SK-N-SH (cell line): ENCODE measurements around the gene TMEM127. TPM values are rescaled to one million over a fixed set of nuclear protein-coding genes. Genes with fewer than 3 reads are reported as not detected.
A peak's percentile ranks its signal among the peaks of the same experiment; 100 is the strongest.

Experiments used
- CTCF ChIA-PET: fragments of 300-600, 350-600 bp; formaldehyde crosslinking; extraction: SDS; loops from one replicate; lab custom pipeline; 2021; lab: Yijun Ruan, JAX
- POLR2A ChIA-PET: fragments of 350-600 bp; sonication (Branson Sonifier 250); formaldehyde crosslinking; extraction: SDS; loops from one replicate; lab custom pipeline; 2020; ENCODE audit warnings: antibody characterized with exemption, inconsistent platforms; lab: Yijun Ruan, JAX
- DNase-seq: peaks from one replicate; pipeline ENCODE4 v3.0.0; 2012
- H2AFZ ChIP-seq: fragments of 200-600 bp; sonication (generic); 2 replicates; pipeline ENCODE4 v1.8.1; 2016; ENCODE audit warnings: antibody characterized with exemption, mild to moderate bottlenecking, low read depth
- H3F3A ChIP-seq: fragments of 200-600 bp; sonication (generic); replicated peaks from 2 replicates; pipeline ENCODE3; 2016; ENCODE audit warnings: antibody characterized with exemption, mild to moderate bottlenecking; ENCODE audit not compliant: insufficient read depth
- H3K27ac ChIP-seq, 2 experiments: fragments of 200-500 bp in 1 of 2; fragments of 200-600 bp in 1 of 2; sonication (Bioruptor generic) in 1 of 2; sonication (generic), shearing (Covaris generic) in 1 of 2; 2 replicates each; pipeline versions ENCODE4 v1.5.1 to v1.6.1; 2014 to 2016; ENCODE audit warnings: low read depth in 2 of 2, inconsistent platforms in 1 of 2, low read length in 1 of 2, mild to moderate bottlenecking in 1 of 2, mixed read lengths in 1 of 2
- H3K27me3 ChIP-seq: fragments of 200-600 bp; sonication (generic), shearing (Covaris generic); 2 replicates; pipeline ENCODE4 v1.6.1; 2016; ENCODE audit warnings: mixed run types; ENCODE audit not compliant: insufficient read depth
- H3K36me3 ChIP-seq, 2 experiments: fragments of 200-500 bp in 1 of 2; fragments of 200-600 bp in 1 of 2; sonication (Bioruptor generic) in 1 of 2; sonication (generic) in 1 of 2; replicated peaks in 1 of 2; 2 replicates each; pipeline versions ENCODE3 to v1.5.1; 2014 to 2016; ENCODE audit warnings: low read length in 1 of 2, mild to moderate bottlenecking in 1 of 2; ENCODE audit not compliant: insufficient read depth in 2 of 2, control insufficient read depth in 1 of 2
- H3K4me1 ChIP-seq, 2 experiments: fragments of 200-500 bp in 1 of 2; fragments of 200-600 bp in 1 of 2; sonication (Bioruptor generic) in 1 of 2; sonication (generic), shearing (Covaris generic) in 1 of 2; 2 replicates each; pipeline versions ENCODE4 v1.5.1 to v1.6.1; 2014 to 2016; ENCODE audit warnings: low read depth in 1 of 2, low read length in 1 of 2, mixed run types in 1 of 2; ENCODE audit not compliant: insufficient read depth in 2 of 2, control insufficient read depth in 1 of 2
- H3K4me2 ChIP-seq: fragments of 200-600 bp; sonication (generic), shearing (Covaris generic); 2 replicates; pipeline ENCODE4 v1.6.1; 2017; ENCODE audit warnings: mixed run types
- H3K4me3 ChIP-seq, 2 experiments: fragments of 200-500 bp in 1 of 2; fragments of 200-600 bp in 1 of 2; sonication (Bioruptor generic) in 1 of 2; sonication (generic), shearing (Covaris generic) in 1 of 2; 2 replicates each; pipeline versions ENCODE4 v1.5.1 to v1.8.1; 2014 to 2016; ENCODE audit warnings: low read depth in 2 of 2, inconsistent platforms in 1 of 2, low read length in 1 of 2, mild to moderate bottlenecking in 1 of 2, mixed read lengths in 1 of 2, moderate library complexity in 1 of 2
- H3K79me2 ChIP-seq: fragments of 200-600 bp; sonication (generic); 2 replicates; pipeline ENCODE4 v1.8.1; 2017; ENCODE audit warnings: mild to moderate bottlenecking; ENCODE audit not compliant: insufficient read depth
- H3K9ac ChIP-seq: fragments of 200-600 bp; sonication (generic); 2 replicates; pipeline ENCODE4 v1.6.1; 2017; ENCODE audit warnings: mixed run types
- H3K9me2 ChIP-seq: fragments of 200-600 bp; sonication (generic); 2 replicates; pipeline ENCODE4 v1.6.1; 2017; ENCODE audit warnings: mixed run types
- H3K9me3 ChIP-seq: fragments of 200-600 bp; sonication (generic); 2 replicates; pipeline ENCODE4 v1.6.1; 2017; ENCODE audit warnings: mixed run types, mild to moderate bottlenecking, moderate library complexity
- H4K20me1 ChIP-seq: fragments of 200-600 bp; sonication (generic); 2 replicates; pipeline ENCODE4 v1.6.1; 2017; ENCODE audit warnings: mild to moderate bottlenecking, mixed run types; ENCODE audit not compliant: insufficient read depth
- CTCF ChIP-seq: fragments of 200-600 bp; sonication (generic); IDR thresholded peaks from 2 replicates; pipeline ENCODE4 v1.6.1; 2017; ENCODE audit warnings: antibody characterized with exemption, mild to moderate bottlenecking, moderate library complexity
- ELF1 ChIP-seq: IDR thresholded peaks from 2 replicates; pipeline ENCODE4 v1.4.0; 2012
- FOSL2 ChIP-seq: IDR thresholded peaks from 2 replicates; pipeline ENCODE4 v1.4.0; 2012; ENCODE audit warnings: low read depth, mild to moderate bottlenecking, moderate library complexity, borderline replicate concordance
- FOXM1 ChIP-seq: IDR thresholded peaks from 2 replicates; pipeline ENCODE4 v1.4.0; 2012; ENCODE audit warnings: low read depth, mild to moderate bottlenecking
- GABPA ChIP-seq: IDR thresholded peaks from 2 replicates; pipeline ENCODE4 v1.4.0; 2012; ENCODE audit warnings: low read depth, mild to moderate bottlenecking
- GATA2 ChIP-seq: sonication (generic); formaldehyde crosslinking; IDR thresholded peaks from 2 replicates; pipeline ENCODE4 v1.5.0; 2020; ENCODE audit warnings: mild to moderate bottlenecking, missing genetic modification reagents
- MAX ChIP-seq: IDR thresholded peaks from 2 replicates; pipeline ENCODE4 v1.4.0; 2012; ENCODE audit warnings: low read depth
- RCOR1 ChIP-seq: fragments of 150-350 bp; IDR thresholded peaks from 2 replicates; pipeline ENCODE4 v1.6.1; 2017; ENCODE audit warnings: antibody characterized with exemption, low read length
- REST ChIP-seq: IDR thresholded peaks from 2 replicates; pipeline ENCODE4 v1.6.1; 2012; ENCODE audit warnings: mild to moderate bottlenecking, low read depth, low read length, moderate library complexity
- RXRA ChIP-seq: IDR thresholded peaks from 2 replicates; pipeline ENCODE4 v1.4.0; 2012; ENCODE audit warnings: low read depth, mild to moderate bottlenecking, borderline replicate concordance
- SIN3A ChIP-seq: IDR thresholded peaks from 2 replicates; pipeline ENCODE4 v1.6.1; 2012; ENCODE audit warnings: low read depth, mild to moderate bottlenecking, low read length, moderate library complexity, borderline replicate concordance
- WGBS: methylation state at CpG from one replicate; pipeline ENCODE4 v1.1.6; 2017; ENCODE audit warnings: low lambda C conversion rate; 5-methylcytosine and 5-hydroxymethylcytosine counted together
- polyA plus RNA-seq, 3 experiments: library from polyadenylated mRNA; depleted of rRNA; stranded (reverse); fragments of >200 nt; gene quantifications; 2 replicates each; pipeline ENCODE4 v1.2.3, GENCODE V29; 2012

Gene TMEM127
- polyA plus RNA-seq, 1 of the 3 experiments (the other 2 are of a cell fraction): 40.9 TPM

- TF ChIP-seq REST (no peak), CTCF (peak; percentile 70), MAX (no peak), ELF1 (0 out of 2 replicates have a peak, but pooled peaks have one; percentile 33), FOSL2 (peak; percentile 89), SIN3A (0 out of 2 replicates have a peak, but pooled peaks have one; percentile 14), GATA2 (CRISPR knock-in tag) (no peak), RXRA (peak; percentile 78; the same call in 1 of the 2 replicates), GABPA (peak; percentile 34; the same call in 1 of the 2 replicates), RCOR1 (peak; percentile 62; the same call in 1 of the 2 replicates), FOXM1 (no peak)
Observed at GRCh38 chr2:96260387-96261260, 5.2 kb downstream of the TMEM127 start (continued).

- Histone ChIP-seq H3K9me3 (no peaks in the 10 kb centered on the region), H3K4me3 (no peak overlapping the region), H3F3A (peaks cover 18% of the 10 kb centered on the region), H3K9me2 (no peaks in the 10 kb centered on the region), H2AFZ (no peak overlapping the region), H3K9ac (no peak overlapping the region), H3K79me2 (peaks cover 96% of the 10 kb centered on the region), H3K27ac (peak overlapping the region; percentile 70), H3K4me2 (peak overlapping the region; percentile 71), H3K36me3 (peaks cover 20 to 28% of the 10 kb centered on the region in 2 experiments), H3K4me1 (peaks cover 33 to 46% of the 10 kb centered on the region in 2 experiments), H3K27me3 (no peaks in the 10 kb centered on the region), H4K20me1 (peaks cover 53% of the 10 kb centered on the region)
- DNase-seq: no peak
- ChIA-PET POLR2A (interaction anchor here (2.2 kb wide), 1 partner anchor 51 kb away, joined by 6 read pairs; the partner anchor contains the start of gene STARD7), CTCF (interaction anchor here (1.2 to 4.0 kb wide), 6 partner anchors 29 to 267 kb away, joined by 5 to 24 read pairs (median 14); partner anchors contain the start of gene ANKRD36C)
- WGBS: 100% methylated on average over 4 of the region's 5 CpGs
- TF ChIP-seq CTCF (no peak), GATA2 (CRISPR knock-in tag) (no peak)
Observed at GRCh38 chr2:96259497-96259921, 6.3 kb downstream of the TMEM127 start.
